ENCODE measurements around the gene PEAK1.

Gene PEAK1

DNA sequence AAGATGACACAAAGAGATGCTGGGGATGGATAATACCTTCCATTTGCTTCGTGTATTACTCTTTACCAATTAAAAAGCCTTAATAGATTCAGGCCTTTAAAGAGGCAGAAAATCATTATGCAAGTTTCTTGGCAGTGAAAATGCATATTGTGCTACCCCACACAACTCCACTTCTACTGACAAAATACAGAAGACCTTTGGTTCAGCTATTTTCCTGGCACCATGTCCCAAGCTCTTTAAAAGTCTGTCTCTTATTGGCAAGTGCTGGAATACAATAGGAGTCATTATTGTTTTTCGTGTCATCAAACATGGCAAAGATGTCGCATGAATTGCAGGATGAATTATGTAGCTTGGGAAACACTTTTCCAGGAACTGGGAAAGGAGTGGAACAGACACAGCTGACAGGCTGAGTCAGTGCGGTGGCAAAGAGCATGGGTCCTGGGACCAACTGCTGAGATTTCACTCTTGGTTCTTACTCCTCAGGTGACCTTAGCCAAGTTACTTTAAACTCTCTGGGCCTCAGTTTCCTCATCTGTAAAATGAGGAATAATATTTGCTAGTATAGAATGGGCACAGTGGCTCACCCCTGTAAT lies 343.5 kb downstream of the PEAK1 start:
- DNase-seq = no peak

DNA sequence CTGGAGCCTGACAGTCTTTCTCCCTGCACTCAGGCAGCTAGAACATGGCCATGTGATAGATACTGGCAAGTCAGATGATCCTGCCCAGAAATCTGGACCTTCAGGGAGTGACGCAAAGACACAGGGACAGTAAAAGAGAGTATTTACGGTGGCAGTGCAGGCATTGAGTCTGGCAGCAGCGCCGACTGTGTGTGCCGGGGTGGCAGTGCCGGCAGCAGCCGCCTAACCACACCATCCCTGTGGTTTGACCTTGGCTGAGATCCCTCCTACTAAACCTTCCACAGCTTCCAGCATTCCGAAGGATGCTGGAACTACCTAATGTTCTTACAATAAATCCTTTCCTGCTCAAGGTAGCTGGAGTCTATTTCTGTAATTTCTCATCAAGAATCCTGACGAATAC lies 344.4 kb downstream of the PEAK1 start:
- DNase-seq = no peak

DNA sequence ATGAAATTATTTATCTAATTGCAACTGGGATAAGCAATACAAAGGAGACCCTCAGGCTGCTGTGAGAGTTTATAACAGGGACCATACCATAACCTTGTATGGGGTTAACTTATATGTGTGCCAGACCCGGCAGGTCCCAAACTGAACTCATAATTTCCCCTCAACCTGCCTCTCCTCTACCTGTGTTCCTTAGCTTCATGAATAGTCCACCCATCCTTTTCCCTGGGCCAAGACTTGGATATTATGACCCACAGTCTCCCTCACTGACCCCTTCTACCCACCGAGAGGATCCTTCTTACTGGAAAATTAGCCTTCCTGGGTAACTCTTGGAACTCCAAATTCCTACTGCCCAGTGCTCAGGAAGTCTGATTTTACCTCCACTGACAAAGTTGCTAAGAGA lies 345.6 kb downstream of the PEAK1 start:
- DNase-seq = no peak

DNA sequence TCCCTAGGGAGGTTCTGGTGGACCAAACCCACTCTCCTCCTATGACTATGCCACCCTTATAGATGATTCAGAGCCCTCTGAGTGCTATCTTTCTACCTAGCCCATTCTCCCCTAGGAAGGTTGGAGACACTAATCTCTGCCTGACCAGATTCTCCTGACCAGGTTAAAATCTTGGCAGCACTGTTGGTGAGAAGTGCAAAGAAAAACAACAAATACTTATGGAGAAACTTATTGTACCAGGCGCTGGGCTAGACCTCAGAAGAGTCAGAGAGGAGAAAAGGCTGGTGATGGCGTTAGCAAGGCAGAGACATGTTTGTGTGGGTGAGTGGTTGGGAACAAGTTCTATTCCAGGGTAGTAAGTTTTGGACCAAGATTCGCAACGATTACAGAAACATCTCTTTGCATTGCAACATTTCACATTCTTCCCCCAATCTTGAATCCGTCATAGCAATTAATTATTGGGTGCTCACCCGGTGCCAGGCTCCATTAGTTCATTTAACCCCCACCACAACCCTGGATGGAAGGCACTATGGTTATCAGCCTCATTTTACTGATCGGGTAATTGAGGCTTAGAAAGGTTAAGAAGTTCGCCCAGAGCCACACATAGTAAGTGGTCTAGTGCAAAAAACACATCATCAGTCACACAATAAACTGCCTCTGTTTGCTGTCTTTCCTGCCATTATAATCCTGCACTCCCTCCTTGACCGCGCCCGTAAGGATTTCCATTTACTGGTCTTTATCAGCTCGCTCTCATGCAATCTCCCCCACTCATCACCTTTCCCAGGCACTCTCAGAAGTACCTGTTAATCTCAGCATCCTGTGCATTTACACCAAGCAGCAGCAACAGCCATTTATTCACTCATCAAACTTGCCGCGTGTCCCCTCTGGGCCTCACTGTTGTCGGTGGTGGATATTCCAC lies 348.3 kb downstream of the PEAK1 start:
- DNase-seq = no peak

DNA sequence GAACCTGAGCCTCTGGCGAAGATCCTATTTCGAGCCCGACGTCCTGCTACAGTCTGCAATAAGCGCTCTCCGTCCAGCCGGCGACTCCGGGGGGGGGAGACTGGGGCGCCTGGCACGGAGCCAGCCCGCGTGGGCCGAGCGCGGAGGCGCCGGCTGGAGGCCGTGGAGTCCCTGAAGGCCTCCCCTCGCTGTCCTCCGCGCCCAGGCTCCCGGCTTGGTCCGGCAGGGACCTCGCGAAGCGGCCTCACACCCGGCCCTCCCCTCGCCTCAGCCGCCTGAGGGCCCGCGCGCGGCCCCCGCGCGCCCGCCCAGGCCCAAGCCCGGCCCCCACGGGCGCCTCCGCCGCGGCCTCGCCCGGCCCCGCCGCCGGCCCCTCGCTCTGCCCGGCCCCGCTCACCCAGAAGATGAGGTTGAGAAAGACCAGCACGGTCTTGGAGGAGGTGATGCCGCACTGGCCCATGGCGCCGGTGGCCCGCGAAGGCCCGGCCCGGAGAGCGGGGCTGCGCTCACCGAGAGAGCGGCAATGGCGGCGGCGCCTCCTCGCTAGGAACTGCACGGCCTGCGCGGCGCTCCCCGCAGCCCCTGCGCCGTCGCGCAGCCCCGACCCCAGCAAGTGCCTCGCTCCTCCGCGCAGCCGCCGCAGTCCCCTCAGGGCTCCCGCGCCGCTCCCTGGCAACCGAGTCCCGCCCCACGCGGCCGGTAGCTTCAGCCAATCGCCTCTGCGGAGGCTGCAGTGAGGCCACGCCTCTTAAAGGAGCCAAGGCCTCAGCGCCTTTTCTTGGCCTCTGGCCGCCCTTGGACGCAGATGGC lies 349.2 kb downstream of the PEAK1 start, which contains the start of gene TSPAN3:
TSS of gene TSPAN3 (minus strand) at position 615 of the 810 bp plus-strand sequence. CDS start at position 460, 155 bp downstream.
- DNase-seq = peak; percentile 53 to 73

DNA sequence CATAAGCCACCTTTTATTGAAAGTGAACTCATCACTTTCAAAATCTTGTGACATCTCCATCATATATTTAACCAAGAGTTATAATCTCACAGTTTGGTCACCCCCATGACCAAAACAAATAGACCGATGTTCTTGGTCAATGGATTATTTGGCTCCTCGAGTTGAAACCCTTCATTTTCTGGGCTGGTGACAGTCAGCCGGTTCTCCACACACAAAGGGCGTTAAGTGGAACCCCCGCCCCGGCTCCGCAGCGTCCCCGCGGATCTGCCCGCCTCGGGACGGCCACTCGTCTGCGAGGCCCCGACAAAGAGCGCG lies 349.8 kb downstream of the PEAK1 start:
- no peak for DNase-seq

DNA sequence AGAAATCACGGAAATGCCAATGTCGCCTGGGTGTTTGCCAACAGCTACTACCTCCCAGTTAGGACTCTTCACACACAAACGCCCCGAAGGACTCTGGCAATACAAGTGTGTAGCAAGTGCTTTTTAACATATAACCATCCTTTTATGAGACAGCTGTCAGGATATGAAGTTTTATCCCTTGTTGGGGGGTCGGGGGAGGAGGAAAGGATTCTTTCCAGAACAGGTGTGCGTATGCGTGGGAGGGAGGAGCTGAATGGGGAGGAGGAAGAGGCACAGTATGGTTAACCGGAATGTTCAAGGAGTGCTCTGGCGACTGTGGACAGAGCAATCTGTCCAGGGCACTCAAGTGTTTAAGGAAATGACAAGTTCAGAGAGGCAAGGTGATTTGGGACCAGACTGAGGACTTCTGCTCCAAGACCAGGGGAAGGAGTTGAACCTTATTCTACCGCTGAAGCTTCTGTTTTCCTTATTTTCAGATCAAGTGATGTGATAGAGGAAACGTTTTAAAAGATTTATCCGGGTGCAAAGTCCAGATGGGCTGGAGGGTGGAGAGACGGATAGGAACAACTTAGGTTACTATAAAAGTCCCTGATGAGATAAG lies 350.3 kb downstream of the PEAK1 start:
- no peak for DNase-seq

DNA sequence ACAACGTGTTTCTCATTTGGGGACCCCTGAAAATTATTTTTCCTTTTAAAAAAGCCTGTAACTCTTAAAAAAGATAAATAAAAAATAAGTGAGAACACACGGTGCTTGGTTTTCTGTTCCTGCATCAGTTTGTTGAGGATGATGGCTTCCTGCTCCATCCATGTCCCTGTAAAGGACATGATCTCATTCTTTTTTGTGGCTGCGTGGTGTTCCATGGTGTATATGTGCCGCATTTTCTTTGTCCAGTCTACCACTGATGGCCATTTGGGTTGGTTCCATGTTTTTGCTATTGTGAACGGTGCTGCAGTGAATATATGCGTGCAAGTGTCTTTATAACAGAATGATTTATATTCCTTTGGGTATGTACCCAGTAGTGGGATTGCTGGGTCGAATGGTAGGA lies 351.3 kb downstream of the PEAK1 start:
- no peak for DNase-seq

DNA sequence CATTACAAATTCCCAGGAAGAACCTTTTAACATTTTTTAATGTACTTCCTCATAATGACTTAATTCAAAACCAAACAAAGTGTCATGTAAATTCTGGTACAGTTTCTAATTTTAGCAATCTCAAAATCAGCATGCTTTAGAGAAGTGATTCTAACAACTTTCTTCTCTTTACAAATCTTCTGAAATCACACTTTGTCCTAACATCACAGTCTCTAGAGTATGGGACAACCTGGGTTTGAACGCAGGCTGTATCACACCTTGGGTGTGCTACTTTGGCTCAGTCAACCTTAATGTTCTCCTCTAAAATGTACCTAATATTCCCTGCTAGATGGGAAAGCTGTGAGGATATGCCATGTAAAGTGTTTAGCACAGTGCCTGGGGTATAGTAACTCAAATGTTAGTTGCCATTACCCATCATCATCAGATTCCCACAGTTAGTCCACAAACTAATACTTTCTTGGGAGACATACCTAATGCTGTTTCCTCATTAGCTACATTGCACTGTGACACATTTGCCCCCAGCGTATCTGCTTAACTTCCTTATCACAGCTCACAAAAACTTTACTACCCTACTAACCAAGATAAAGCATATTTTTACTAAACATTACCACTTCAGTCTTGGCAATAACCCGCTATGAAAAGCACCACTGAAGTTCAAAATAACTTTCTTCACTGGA lies 352.1 kb downstream of the PEAK1 start:
- no peak for DNase-seq

DNA sequence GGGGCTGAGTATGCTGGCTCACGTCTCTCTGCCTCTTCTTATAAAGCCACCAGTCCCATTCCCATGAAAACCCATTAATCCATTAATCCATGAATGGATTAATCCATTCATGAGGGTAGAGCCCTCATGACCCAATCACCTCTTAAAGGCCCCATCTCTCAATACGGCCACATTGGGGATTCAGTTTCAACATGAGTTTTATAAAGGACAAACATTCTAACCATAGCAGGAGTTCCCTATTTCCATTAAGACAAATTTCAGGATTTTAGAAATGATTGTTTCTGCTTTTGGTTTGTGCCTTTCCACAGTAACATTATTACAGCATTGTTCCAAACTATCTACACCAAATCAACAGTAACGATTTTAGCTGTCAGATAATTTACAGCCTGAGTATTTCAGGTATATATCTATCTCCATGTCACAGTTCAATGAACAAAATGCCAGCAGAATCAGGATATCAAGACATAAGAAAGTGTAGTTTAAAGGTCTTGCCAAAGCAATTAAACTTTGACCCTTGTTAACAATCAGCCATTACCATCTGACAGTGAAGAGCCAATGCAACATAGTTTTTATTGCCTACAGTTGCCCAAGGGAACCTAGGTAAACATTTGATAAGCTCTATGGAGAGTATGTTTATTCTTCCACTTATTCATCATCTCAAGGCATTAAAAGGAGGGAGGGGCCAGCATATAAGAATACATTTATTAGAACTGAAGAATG lies 352.8 kb downstream of the PEAK1 start:
- DNase-seq = no peak

DNA sequence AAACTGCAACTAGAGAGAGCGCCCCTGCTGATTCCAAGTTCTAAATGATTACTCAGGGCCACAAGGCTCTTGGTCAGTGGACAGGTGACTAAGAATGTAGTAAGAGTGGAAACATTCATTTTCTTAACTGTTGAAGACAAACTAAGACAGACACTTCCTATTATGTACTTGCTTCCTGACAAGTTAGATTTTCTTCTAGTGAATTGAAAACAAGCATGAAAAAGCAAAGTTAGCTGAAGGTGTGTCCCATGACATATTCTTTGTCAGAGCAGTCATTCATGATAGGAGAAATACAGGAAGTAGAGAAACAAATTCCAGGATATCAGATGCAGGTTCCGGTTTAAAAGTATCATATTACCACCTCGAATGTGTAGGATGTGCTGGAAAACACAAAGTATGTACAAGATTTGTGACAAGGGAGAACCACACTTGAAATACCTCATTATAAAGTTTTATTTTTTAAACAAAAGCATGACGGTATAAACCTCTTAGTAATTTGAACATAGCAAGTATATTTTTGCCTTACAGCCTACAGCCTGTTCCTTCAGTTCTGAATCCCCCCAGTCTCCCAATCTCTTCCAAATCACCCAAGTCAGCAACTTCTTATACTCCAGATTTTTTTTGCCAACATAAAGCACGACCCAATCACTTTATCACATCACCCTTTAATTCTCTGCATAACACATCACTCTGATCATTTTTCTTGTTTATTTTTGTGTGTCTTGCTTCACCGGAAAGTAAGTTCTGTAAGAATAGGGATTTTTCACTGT lies 355.2 kb downstream of the PEAK1 start:
- no peak for DNase-seq

DNA sequence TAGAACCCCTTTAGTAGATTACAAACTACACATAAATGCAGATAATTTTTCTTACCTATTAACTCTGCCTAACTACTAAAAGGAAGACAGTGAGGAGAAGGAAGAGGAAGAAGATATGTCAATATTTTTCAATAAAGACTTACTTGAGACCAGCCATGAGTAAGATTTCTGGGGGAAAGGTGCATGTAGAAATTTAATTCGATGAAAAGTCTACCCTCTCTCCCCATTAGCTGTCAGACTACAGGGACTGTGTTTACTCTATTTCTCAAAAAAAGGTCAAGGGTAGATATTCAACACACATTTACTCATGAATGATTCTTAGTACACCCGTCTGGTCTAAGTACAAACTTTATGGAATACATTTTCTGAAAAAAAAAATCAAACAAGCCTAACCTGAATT lies 355.8 kb downstream of the PEAK1 start:
- no peak for DNase-seq

DNA sequence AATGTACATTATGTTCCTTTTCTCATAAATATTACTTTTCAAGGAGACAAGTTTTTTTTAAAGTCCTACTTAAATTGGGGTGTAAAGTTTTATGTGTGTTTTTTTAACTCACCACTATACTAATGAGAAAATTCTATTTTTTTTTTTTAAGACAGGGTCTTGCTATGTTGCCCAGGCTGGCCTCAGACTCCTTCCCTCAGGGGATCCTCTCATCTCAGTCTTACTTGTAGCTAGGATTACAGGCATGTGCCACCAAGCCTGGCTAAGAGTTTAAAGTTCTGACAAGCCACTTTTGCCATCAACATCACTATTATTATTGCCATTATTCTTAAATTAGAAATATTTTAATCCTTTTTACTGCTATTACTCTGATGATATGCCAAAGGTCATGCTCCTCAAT lies 356.7 kb downstream of the PEAK1 start:
- DNase-seq = no peak

DNA sequence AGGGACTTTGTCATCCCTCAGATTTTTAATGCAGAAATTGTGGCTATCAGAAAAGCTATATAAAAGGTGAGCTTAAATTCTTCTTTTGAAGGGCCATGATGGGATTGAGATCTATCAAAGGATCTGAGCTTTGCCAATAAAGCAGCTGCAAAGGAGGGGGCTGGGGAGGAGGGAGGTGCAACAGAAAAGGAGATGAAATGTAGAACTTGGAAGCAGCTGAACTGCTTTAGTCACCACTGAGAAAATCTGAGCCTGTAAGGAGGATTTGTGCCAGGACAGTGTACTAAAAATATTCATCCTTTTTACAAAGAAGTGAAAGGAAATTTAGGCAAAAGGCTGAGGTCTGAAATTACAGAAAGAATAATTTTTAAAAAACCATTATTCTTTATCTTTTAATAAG lies 359.4 kb downstream of the PEAK1 start:
- no peak for DNase-seq

DNA sequence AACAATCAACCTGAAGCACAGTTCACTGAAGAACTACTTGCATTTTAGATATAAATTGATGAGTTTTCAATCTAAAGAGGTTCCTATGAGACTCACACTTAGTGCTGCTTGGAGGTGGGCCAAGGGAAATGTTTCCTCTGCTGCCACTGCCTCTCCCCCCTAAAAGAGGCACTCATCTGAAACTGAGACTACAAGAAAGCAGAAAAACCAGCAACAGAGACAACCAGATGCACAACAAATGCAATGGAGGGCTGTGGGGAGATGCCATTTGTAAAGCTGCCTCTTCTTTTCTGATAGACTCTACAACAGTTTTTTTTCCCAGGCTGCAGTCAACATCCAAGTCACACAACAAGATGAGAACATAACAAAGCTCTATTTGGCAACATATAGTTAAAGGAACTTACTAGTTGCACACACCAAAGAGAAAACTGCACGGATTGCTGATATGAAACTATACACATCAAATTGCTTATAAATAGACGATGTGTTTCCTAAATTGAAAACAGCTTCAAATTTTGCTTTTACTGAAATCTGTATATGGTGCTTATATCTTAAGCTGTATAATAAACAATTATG lies 360.0 kb downstream of the PEAK1 start:
- no peak for DNase-seq

DNA sequence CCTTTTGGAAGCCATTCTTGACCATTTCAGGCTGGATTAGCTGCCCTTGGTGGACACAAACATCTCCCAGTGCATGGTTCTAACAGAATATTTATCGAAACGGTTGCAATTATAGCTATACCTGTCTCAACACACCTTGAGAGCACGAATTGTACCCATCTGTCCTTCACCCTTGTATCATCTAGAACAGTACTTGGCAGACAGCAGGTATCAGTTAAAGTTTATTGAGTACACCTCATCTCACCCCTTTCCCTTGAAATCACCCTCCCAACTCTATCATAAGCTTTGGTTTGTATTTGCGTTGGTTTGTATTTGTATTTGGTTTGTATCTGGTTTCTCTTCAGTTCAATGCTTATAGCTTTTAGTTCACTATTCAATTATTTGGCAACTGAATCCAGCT lies 361.4 kb downstream of the PEAK1 start:
- DNase-seq = no peak

DNA sequence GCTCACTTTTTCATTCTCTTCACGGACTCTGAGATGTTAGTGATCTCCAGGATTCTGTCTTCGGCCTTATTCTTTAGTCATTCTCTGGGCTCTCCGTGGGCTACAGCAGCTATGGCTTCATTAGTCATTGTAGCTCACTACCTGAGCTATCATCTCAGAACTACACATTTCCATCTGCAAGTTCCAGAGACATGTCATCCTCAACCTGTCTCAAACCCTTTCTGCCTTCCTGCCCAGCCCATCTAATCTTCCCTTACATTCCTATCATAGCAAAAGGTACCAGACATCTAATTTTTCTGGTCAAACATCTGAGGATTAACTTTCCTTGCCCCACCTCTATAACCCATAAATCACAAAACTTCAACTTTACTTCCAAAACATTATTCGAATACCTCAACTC lies 362.2 kb downstream of the PEAK1 start:
- DNase-seq = no peak

DNA sequence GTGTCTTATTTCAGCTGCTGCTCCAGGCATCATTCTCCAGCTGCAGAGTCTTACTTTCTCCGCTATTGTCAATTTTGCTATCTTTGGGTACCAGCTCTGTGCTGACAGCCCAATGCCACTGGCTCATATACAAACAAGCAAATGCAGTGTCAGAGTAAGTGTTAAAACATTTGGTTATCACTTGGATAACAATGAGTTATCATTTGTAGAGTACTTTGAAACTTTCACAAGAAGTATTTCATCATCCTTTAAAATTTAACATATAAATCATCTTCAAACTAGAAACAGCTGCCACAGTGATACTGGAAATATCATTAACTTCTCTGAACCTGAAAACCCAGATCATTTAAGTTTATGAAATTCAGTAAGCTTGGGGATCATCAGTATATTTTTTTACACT lies 362.8 kb downstream of the PEAK1 start:
- DNase-seq = no peak

DNA sequence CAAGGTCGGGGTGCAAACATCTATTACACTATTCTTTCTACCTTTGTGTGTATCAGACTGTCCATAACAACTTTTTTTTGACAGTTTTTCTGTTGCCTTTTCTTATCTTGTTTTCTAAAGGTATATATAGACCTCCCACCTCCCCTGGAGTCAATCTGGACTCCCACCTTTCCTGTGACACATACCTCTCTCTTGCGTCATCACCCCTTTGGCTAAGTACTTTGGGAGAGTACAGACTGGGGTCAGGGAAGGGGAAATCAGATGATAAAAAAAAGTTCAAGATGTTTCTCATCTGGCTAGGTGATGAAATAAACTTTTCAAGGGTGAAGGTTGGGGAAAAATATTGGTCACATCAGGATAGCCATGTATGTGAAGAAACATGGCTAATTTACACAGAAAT lies 366.2 kb downstream of the PEAK1 start:
- DNase-seq = no peak

DNA sequence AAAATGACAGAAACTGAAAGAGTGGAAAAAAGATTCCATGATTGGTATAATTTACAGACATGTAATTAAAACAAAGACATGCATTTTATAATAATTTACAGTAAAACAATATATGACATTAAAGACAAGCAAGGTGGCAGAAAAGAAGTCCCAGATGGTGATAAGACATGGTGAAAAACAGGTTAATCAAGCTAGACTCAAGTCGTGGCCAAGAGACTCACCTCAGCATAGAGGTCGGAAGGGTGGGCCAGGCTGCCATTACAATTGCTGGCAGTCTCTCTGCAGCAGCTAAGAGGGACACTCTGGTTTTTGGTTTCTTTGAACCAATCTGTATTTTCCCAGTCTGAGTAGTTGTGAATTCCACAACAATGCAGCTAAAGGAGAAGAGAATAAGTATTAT lies 367.3 kb downstream of the PEAK1 start:
- no peak for DNase-seq
